CD14-positive monocyte (primary cell): ENCODE results near the gene CLDN18. TPM values are rescaled to one million over a fixed set of nuclear protein-coding genes. Genes with fewer than 3 reads are reported as not detected.

Source experiments
- DNase-seq, 3 donors: peaks; one replicate each; pipeline ENCODE4 v3.0.0-alpha.2; 2011 to 2022
- H2AFZ ChIP-seq: 2 replicates; pipeline ENCODE4 v1.6.0; 2012; ENCODE audit warnings: mild to moderate bottlenecking, low read depth, low read length, inconsistent platforms; ENCODE audit not compliant: insufficient read depth, poor library complexity, severe bottlenecking
- H3K27ac ChIP-seq, 2 donors: 1 replicate in 1 of 2; 2 replicates in 1 of 2; pipeline ENCODE4 v1.5.1; 2012 to 2013; ENCODE audit warnings: low read length in 2 of 2, control low read depth in 1 of 2, inconsistent platforms in 1 of 2, low read depth in 1 of 2, mild to moderate bottlenecking in 1 of 2
- H3K27me3 ChIP-seq, 2 donors: one replicate each; pipeline versions ENCODE4 v1.6.0 to v1.6.1; 2011 to 2013; ENCODE audit warnings: low read length in 2 of 2; ENCODE audit not compliant: control insufficient read depth in 2 of 2, insufficient read depth in 2 of 2
- H3K36me3 ChIP-seq, 2 donors: replicated peaks in 1 of 2; 1 replicate in 1 of 2; 2 replicates in 1 of 2; pipeline versions ENCODE4 v1.5.1 to v1.6.1; 2012 to 2013; ENCODE audit warnings: low read length in 2 of 2, control low read depth in 1 of 2, inconsistent platforms in 1 of 2, mild to moderate bottlenecking in 1 of 2; ENCODE audit not compliant: insufficient read depth in 2 of 2, control insufficient read depth in 1 of 2
- H3K4me1 ChIP-seq, 2 donors: 1 replicate in 1 of 2; 2 replicates in 1 of 2; pipeline versions ENCODE4 v1.5.1 to v1.6.1; 2012 to 2013; ENCODE audit warnings: low read length in 2 of 2, control low read depth in 1 of 2, inconsistent platforms in 1 of 2, mild to moderate bottlenecking in 1 of 2, moderate library complexity in 1 of 2; ENCODE audit not compliant: insufficient read depth in 2 of 2, control insufficient read depth in 1 of 2
- H3K4me2 ChIP-seq: replicated peaks from 2 replicates; pipeline ENCODE3; 2012; ENCODE audit warnings: low read length, moderate library complexity, mild to moderate bottlenecking; ENCODE audit not compliant: poor library complexity, severe bottlenecking; ENCODE audit errors: extremely low read depth
- H3K4me3 ChIP-seq, 3 experiments: fragments of 200-600 bp in 1 of 3; sonication (generic) in 1 of 3; replicated peaks in 1 of 3; 1 replicate in 2 of 3; 2 replicates in 1 of 3; pipeline ENCODE4 v1.5.1; 2011 to 2013; ENCODE audit warnings: low read length in 3 of 3, mild to moderate bottlenecking in 3 of 3, control low read depth in 2 of 3, low read depth in 2 of 3, inconsistent platforms in 1 of 3, moderate library complexity in 1 of 3
- H3K79me2 ChIP-seq: 2 replicates; pipeline ENCODE4 v1.6.0; 2012; ENCODE audit warnings: mild to moderate bottlenecking, control low read depth, inconsistent platforms, low read length, moderate library complexity; ENCODE audit not compliant: insufficient read depth
- H3K9ac ChIP-seq: 2 replicates; pipeline ENCODE4 v1.6.0; 2017; ENCODE audit warnings: low read length, mild to moderate bottlenecking; ENCODE audit not compliant: insufficient read depth, poor library complexity, severe bottlenecking
- H3K9me3 ChIP-seq, 2 donors: replicated peaks in 1 of 2; 1 replicate in 1 of 2; 2 replicates in 1 of 2; pipeline versions ENCODE4 v1.5.1 to v1.6.1; 2012 to 2013; ENCODE audit warnings: low read length in 2 of 2, control low read depth in 1 of 2; ENCODE audit not compliant: control insufficient read depth in 1 of 2, insufficient read depth in 1 of 2
- H4K20me1 ChIP-seq: 2 replicates; pipeline ENCODE4 v1.6.0; 2012; ENCODE audit warnings: mild to moderate bottlenecking, low read length, control low read depth, moderate library complexity; ENCODE audit not compliant: insufficient read depth
- H3K27ac Mint-ChIP-seq, 7 donors: one replicate each; pipeline ENCODE4 v1.8.0; 2020; ENCODE audit warnings: mild to moderate bottlenecking in 7 of 7, mixed read lengths in 7 of 7, moderate library complexity in 6 of 7, inconsistent platforms in 2 of 7
- H3K27me3 Mint-ChIP-seq, 3 donors: one replicate each; pipeline ENCODE4 v1.8.0; 2021 to 2022; ENCODE audit warnings: low read depth in 3 of 3, mild to moderate bottlenecking in 3 of 3, mixed read lengths in 3 of 3, moderate library complexity in 3 of 3, inconsistent platforms in 1 of 3
- H3K36me3 Mint-ChIP-seq, 2 donors: one replicate each; pipeline ENCODE4 v1.8.0; 2020; ENCODE audit warnings: mixed read lengths in 2 of 2, inconsistent platforms in 1 of 2, mild to moderate bottlenecking in 1 of 2
- H3K4me1 Mint-ChIP-seq: one replicate; pipeline ENCODE4 v1.8.0; 2020; ENCODE audit warnings: mild to moderate bottlenecking, mixed read lengths
- H3K4me3 Mint-ChIP-seq, 2 donors: one replicate each; pipeline ENCODE4 v1.8.0; 2020; ENCODE audit warnings: mild to moderate bottlenecking in 2 of 2, mixed read lengths in 2 of 2, moderate library complexity in 1 of 2
- H3K9me3 Mint-ChIP-seq, 7 donors: one replicate each; pipeline ENCODE4 v1.8.0; 2020 to 2022; ENCODE audit warnings: mixed read lengths in 7 of 7, mild to moderate bottlenecking in 6 of 7, moderate library complexity in 6 of 7, inconsistent platforms in 2 of 7
- CTCF ChIP-seq: fragments of 200-600 bp; IDR thresholded peaks from one replicate; pipeline ENCODE4 v1.8.0; 2022; ENCODE audit warnings: antibody characterized with exemption, mild to moderate bottlenecking
- WGBS: methylation state at CpG from one replicate; pipeline ENCODE4 v1.1.5; 2013; ENCODE audit warnings: missing lambda C conversion rate; ENCODE audit not compliant: insufficient coverage; 5-methylcytosine and 5-hydroxymethylcytosine counted together
- intact Hi-C, 2 donors: fragments of 100-400 bp; cut with micrococcal nuclease; formaldehyde crosslinking; loops; one replicate each; pipeline versions ENCODE4 v1.15.0 to v1.15.1; 2023
- polyA plus RNA-seq, 3 donors: library from polyadenylated mRNA; depleted of rRNA in 1 of 3; unstranded in 2 of 3; stranded (reverse) in 1 of 3; fragments of 300-500 nt in 2 of 3; fragments of >200 nt in 1 of 3; fragmentation: Illumina TruSeq in 2 of 3; gene quantifications; 1 replicate in 2 of 3; 2 replicates in 1 of 3; pipeline ENCODE4 v1.2.3, GENCODE V29; 2012 to 2021

Gene CLDN18
- polyA plus RNA-seq, 3 donors: not detected

- Mint-ChIP-seq H3K4me1 (peaks cover 28% of the 10 kb centered on the region), H3K36me3 (peaks cover 4 to 15% of the 10 kb centered on the region in 2 donors), H3K4me3 (no peak overlapping the region), H3K9me3 (no peaks in the 10 kb centered on the region), H3K27me3 (peaks cover 0 to 3% (median 0%) of the 10 kb centered on the region in 3 donors), H3K27ac (peak overlapping the region in 1 of 7 donors; percentile 27)
- no peak overlapping the region for H3K4me3 ChIP-seq
- intact Hi-C loops: no loop called here
- H3K4me1 ChIP-seq: peaks cover 23 to 39% of the 10 kb centered on the region in 2 donors
- no peaks in the 10 kb centered on the region for H3K9me3 ChIP-seq
- H3K9ac ChIP-seq: no peak overlapping the region
- no peaks in the 10 kb centered on the region for H3K36me3 ChIP-seq
- H3K79me2 ChIP-seq: no peaks in the 10 kb centered on the region
- no peak for DNase-seq
- no peak for TF ChIP-seq CTCF
- no peak overlapping the region for H3K4me2 ChIP-seq
- no peaks in the 10 kb centered on the region for H3K27me3 ChIP-seq
- WGBS: 92% methylated on average over 2 of the region's 5 CpGs
- H3K27ac ChIP-seq: no peak overlapping the region
- H2AFZ ChIP-seq: no peak overlapping the region
- H4K20me1 ChIP-seq: no peaks in the 10 kb centered on the region
Measured at GRCh38 chr3:138081371-138082084, 71.6 kb downstream of the CLDN18 start.

GRCh38 chr3:138082085-138082991, 72.4 kb downstream of the CLDN18 start:
- Histone ChIP-seq H3K4me2 (peak overlapping the region; percentile 6), H3K79me2 (no peaks in the 10 kb centered on the region), H3K36me3 (no peaks in the 10 kb centered on the region), H4K20me1 (no peaks in the 10 kb centered on the region), H3K27ac (no peak overlapping the region), H3K4me3 (no peak overlapping the region), H3K9ac (no peak overlapping the region), H3K27me3 (no peaks in the 10 kb centered on the region), H2AFZ (peak overlapping the region; percentile 27), H3K4me1 (peaks cover 23 to 39% of the 10 kb centered on the region in 2 donors), H3K9me3 (no peaks in the 10 kb centered on the region)
- intact Hi-C loops: no loop called here
- 98% methylated on average over 5 of the region's 8 CpGs for WGBS
- peak overlapping the region in 2 of 7 donors; percentile 27 to 62 for H3K27ac Mint-ChIP-seq
- H3K9me3 Mint-ChIP-seq: no peaks in the 10 kb centered on the region
- peak in 1 of 3 donors; percentile 1 for DNase-seq
- H3K4me1 Mint-ChIP-seq: peaks cover 28% of the 10 kb centered on the region
- no peak overlapping the region for H3K4me3 Mint-ChIP-seq
- H3K27me3 Mint-ChIP-seq: peaks cover 0 to 3% (median 0%) of the 10 kb centered on the region in 3 donors
- H3K36me3 Mint-ChIP-seq: peaks cover 9 to 14% of the 10 kb centered on the region in 2 donors
- TF ChIP-seq CTCF: no peak
